H1 (cell line): Measurements from ENCODE around the gene CIDEA.

Experiments
- CEBPB ChIP-seq: IDR thresholded peaks from 2 replicates; pipeline ENCODE4 v1.6.1; 2012; ENCODE audit warnings: low read depth, low read length
- CTCF ChIP-seq, 3 experiments: IDR thresholded peaks; 1 replicate in 2 of 3; 2 replicates in 1 of 3; pipeline versions ENCODE4 v1.5.1 to v1.6.1; 2011; ENCODE audit warnings: low read length in 3 of 3, mild to moderate bottlenecking in 3 of 3, inconsistent platforms in 2 of 3, low read depth in 1 of 3, moderate library complexity in 1 of 3; ENCODE audit not compliant: insufficient read depth in 1 of 3; ENCODE audit errors: control extremely low read depth in 1 of 3
- EP300 ChIP-seq, 2 experiments: IDR thresholded peaks; 1 replicate in 1 of 2; 2 replicates in 1 of 2; pipeline ENCODE4 v1.6.1; 2011 to 2012; ENCODE audit warnings: low read depth in 2 of 2, low read length in 2 of 2, mild to moderate bottlenecking in 2 of 2, borderline replicate concordance in 1 of 2, inconsistent platforms in 1 of 2, moderate library complexity in 1 of 2
- EZH2 ChIP-seq: fragments of 200-600 bp; sonication (generic); IDR thresholded peaks from 2 replicates; pipeline ENCODE4 v1.7.1; 2012; ENCODE audit warnings: low read depth, mild to moderate bottlenecking, moderate library complexity, low read length, inconsistent platforms; ENCODE audit not compliant: severe bottlenecking
- KDM1A ChIP-seq: fragments of 200-600, 300-600 bp; sonication (generic); IDR thresholded peaks from 2 replicates; pipeline ENCODE4 v1.7.1; 2016; ENCODE audit warnings: mild to moderate bottlenecking, low read length, borderline replicate concordance
- PHF8 ChIP-seq: fragments of 200-600 bp; sonication (generic); conservative IDR thresholded peaks from 2 replicates; pipeline ENCODE4 v1.7.1; 2012; ENCODE audit warnings: low read depth, mild to moderate bottlenecking, inconsistent platforms, low read length, moderate library complexity
- POLR2A ChIP-seq, 2 experiments: IDR thresholded peaks; 1 replicate in 1 of 2; 2 replicates in 1 of 2; pipeline ENCODE4 v1.6.1; 2011; ENCODE audit warnings: low read depth in 2 of 2, low read length in 2 of 2, mild to moderate bottlenecking in 2 of 2; ENCODE audit errors: control extremely low read depth in 1 of 2
- POLR2AphosphoS5 ChIP-seq: IDR thresholded peaks from 2 replicates; pipeline ENCODE4 v1.6.1; 2011; ENCODE audit warnings: low read depth, low read length
- RFX5 ChIP-seq: IDR thresholded peaks from 2 replicates; pipeline ENCODE4 v1.6.1; 2011; ENCODE audit warnings: low read depth, low read length, improper control_type of control experiment, borderline replicate concordance
- SAP30 ChIP-seq: fragments of 300-600 bp; sonication (generic); IDR thresholded peaks from 2 replicates; pipeline ENCODE4 v1.7.1; 2012; ENCODE audit warnings: low read length, moderate library complexity, mild to moderate bottlenecking, inconsistent platforms; ENCODE audit not compliant: insufficient read depth, insufficient replicate concordance
- SIN3A ChIP-seq, 2 experiments: IDR thresholded peaks in 1 of 2; conservative IDR thresholded peaks in 1 of 2; 2 replicates each; pipeline ENCODE4 v1.6.1; 2011 to 2012; ENCODE audit warnings: low read length in 2 of 2, improper control_type of control experiment in 1 of 2, low read depth in 1 of 2, mild to moderate bottlenecking in 1 of 2
- TEAD4 ChIP-seq: IDR thresholded peaks from 2 replicates; pipeline ENCODE4 v1.6.1; 2012; ENCODE audit warnings: low read depth, low read length, inconsistent platforms, mixed read lengths

DNA sequence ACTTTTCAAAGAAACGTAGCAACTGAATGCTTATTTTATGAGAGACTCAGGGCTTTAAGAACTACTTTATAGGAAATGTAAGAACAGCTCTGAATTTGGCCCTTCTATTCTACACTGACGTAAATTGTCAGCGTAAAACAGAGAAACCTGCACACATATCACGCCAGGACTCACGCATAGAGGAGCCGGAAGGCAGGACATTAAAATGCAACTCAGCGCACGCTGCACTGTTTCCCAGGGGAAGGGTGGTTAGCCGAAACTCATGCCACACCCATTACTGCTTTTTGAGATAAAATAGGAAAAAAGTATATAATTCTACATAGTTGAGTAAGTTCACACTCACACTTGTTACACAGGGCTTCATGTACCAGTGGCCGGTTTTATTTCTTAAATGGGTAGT lies 61.3 kb downstream of the CIDEA start:
- no peak for TF ChIP-seq SAP30
- no peak for TF ChIP-seq CTCF (IDR thresholded peaks at IDR 0.05; ENCODE audit: control extremely low read depth in 1 of 3, insufficient read depth in 1 of 3, low read depth in 1 of 3, low read length in 3 of 3)
- TF ChIP-seq EZH2: no peak
- no peak for TF ChIP-seq POLR2A (IDR thresholded peaks at IDR 0.05; ENCODE audit: control extremely low read depth in 1 of 2, low read depth in 2 of 2, low read length in 2 of 2)
- TF ChIP-seq CEBPB: no peak
- no peak for TF ChIP-seq SIN3A (conservative IDR thresholded peaks at IDR 0.05 in 1 of 2, IDR thresholded peaks at IDR 0.05 in 1 of 2; ENCODE audit: low read depth in 1 of 2, low read length in 2 of 2)
- no peak for TF ChIP-seq PHF8
- no peak for TF ChIP-seq POLR2AphosphoS5
- no peak for TF ChIP-seq TEAD4
- TF ChIP-seq KDM1A: no peak
- TF ChIP-seq RFX5: no peak
- TF ChIP-seq EP300 (IDR thresholded peaks at IDR 0.05; ENCODE audit: borderline replicate concordance in 1 of 2, low read depth in 2 of 2, low read length in 2 of 2): no peak
